ENCODE measurements around the gene RAD51.
"Not testable (repeated sequence)": the region's sequence is repeated elsewhere in the genome, so short reads cannot be mapped to it uniquely, and the experiment has no call there.

The RAD51 gene

GRCh38 chr15:40694688-40695468 is at the start of gene RAD51:
RAD51 (plus strand) TSS chr15:40695174; CDS start chr15:40698759, 3,585 bp downstream.
- peak; percentile 90 for DNase-seq (ENCODE audit: low read depth, low spot score)

GRCh38 chr15:40647523-40647922 is 47.5 kb upstream of the RAD51 start:
- no peak for DNase-seq (ENCODE audit: low read depth, low spot score)

DNA sequence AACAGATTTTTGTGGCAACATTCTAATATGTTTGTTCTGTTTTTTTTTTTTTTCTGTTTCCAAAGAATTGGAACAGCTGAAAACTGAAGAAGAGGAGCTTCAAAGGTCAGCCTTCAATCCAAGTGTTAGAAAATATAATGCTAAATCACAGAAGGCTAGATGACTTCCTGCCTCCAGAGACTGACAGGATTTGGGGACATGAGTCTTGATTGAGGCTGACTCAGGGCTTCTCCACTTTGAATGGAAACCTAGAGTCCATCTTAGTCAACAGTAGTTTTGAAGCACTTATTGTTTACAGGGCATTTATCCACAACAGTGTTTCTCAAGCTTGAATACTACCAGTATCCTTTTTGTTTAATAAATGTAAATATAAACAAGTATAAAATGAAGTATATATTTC is 44.5 kb upstream of the RAD51 start:
- DNase-seq (ENCODE audit: low read depth, low spot score) = no peak

DNA sequence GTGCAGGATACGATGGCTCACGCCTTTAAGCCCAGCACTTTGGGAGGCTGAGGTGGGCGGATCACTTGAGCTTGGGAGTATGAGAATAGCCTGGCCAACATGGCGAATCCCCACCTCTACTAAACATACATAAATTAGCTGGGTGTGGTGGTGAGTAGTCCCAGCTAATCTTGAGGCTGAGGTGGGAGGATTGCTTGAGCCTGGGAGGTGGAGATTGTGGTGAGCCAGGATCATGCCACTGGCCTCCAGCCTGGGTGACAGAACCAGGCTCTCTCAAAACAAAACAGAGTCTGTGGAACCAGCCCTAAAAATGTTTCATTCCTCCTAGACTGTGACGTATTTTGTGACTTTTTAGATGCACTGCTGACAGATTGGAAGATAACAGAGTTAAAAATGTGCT is 34.3 kb upstream of the RAD51 start:
- DNase-seq (ENCODE audit: low read depth, low spot score) = no peak

- DNase-seq (ENCODE audit: low read depth, low spot score) = no peak
These were observed 30.1 kb upstream of the RAD51 start for GRCh38 chr15:40664909-40665308.

DNA sequence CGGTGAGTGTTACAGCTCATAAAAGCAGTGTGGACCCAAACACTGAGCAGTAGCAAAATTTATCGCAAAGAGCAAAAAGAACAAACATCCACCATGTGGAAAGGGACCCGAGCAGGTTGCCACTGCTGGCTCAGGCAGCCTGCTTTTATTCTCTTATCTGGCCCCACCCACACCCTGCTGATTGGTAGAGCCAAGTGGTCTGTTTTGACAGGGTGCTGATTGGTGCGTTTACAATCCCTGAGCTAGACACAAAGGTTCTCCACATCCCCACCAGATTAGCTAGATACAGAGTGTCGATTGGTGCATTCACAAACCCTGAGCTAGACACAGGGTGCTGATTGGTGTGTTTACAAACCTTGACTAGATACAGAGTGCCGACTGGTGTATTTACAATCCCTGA is 18.7 kb upstream of the RAD51 start:
- DNase-seq (ENCODE audit: low read depth, low spot score) = not testable (repeated sequence)

- not testable (repeated sequence) for DNase-seq (ENCODE audit: low read depth, low spot score)
These were observed 18.1 kb upstream of the RAD51 start for GRCh38 chr15:40676906-40677305.

DNA sequence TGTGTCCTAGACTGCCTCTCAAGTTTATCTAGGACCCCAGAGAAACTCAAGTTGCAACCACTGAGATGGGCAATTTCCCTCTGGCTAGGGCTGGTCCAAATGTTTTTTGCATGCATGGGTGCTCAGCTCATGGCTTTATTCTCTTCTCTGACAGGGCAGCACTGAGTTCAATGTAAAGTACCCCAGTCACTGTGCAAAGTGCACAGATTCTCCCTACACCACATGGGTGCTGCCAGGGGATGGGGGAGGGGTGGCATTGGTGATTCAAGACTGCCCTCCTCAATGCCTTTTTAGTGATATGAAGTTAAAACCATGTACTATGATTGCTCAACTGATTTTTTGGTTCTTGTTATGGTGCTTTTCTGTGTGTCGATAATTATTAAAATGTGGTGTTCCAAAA is 14.8 kb upstream of the RAD51 start:
- DNase-seq (ENCODE audit: low read depth, low spot score) = no peak

DNA sequence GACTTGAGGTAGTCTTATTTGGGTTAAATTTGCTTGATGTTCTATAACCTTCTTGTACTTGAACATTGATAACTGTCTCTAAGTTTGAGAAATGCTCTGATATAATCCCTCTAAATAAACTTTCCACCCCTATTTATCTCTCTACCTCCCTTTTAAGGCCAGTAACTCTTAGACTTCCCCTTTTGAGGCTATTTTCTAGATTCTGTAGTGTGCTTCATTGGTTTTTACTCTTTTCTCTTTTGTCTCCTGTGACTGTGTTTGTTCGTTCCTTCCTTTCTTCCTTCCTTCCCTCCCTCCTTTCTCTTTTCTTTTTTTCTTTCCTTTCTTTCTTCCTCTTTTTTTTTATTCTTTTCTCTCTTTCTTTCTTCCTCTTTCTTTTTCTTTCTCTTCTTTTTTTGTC is 14.0 kb upstream of the RAD51 start:
- DNase-seq (ENCODE audit: low read depth, low spot score) = not testable (repeated sequence)

DNA sequence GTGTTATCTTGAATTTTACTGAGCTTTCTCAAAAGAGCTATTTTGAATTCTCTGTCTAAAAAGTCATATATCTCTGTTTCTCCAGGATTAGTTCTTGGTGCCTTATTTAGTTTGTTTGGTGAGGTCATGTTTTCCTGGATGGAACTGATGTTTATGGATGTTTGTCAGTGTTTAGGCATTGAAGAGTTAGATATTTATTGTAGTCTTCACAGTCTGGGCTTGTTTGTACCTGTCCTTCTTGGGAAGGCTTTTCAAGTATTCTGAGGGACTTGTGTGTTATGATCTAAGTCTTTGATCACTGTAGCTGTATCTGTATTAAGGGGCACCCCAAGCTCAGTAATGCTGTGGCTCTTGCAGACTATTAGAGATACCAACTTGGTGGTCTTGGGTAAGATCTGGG is 10.6 kb upstream of the RAD51 start:
- DNase-seq (ENCODE audit: low read depth, low spot score) = no peak

- no peak for DNase-seq (ENCODE audit: low read depth, low spot score)
These were observed 9.6 kb upstream of the RAD51 start for GRCh38 chr15:40685376-40685775.

- DNase-seq (ENCODE audit: low read depth, low spot score) = no peak
These were observed 5.8 kb upstream of the RAD51 start for GRCh38 chr15:40688932-40689799.

GRCh38 chr15:40691737-40692136 is 3.2 kb upstream of the RAD51 start:
- DNase-seq (ENCODE audit: low read depth, low spot score) = no peak

GRCh38 chr15:40693904-40694687 is 878 bp upstream of the RAD51 start:
- no peak for DNase-seq (ENCODE audit: low read depth, low spot score)

- no peak for DNase-seq (ENCODE audit: low read depth, low spot score)
These were observed 506 bp downstream of the RAD51 start for GRCh38 chr15:40695469-40695890.

DNA sequence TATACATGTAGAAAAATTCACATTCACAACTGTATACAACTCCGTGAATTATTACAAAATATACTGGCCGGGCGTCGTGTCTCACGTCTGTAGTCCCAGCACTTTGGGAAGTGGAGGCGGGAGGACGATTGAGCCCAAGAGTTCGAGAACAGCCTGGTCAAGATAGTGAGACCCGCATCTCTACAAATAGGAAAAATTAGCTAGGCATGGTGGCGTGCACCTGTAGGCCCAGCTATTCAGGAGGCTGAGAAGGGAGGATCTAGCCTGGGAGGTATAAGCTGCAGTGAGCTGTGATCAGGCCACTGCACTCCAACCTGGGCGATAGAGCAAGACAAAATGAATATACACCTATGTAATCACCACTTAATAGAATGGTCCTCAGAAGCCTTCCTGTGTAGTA is 1.3 kb downstream of the RAD51 start:
- DNase-seq (ENCODE audit: low read depth, low spot score) = no peak

GRCh38 chr15:40697916-40698315 is 2.9 kb downstream of the RAD51 start:
- no peak for DNase-seq (ENCODE audit: low read depth, low spot score)

DNA sequence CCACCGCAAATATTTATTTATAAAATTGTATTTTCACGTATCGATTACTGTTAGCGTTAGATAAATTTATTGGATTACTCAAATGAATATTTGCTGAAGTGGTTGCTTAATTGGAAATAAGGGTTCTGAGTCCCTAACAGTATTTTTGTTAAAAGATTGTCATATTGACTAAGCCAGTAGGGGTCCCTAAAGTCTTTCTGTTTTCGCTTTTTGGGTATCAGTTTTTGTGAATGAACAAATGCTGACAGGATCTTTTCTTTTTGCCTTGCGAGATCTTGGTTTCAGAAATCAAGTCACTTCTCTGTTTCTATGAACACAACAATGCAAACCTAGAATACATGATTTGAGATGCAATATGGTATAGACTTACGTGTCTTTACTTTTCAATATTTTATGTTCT is 7.1 kb downstream of the RAD51 start:
- no peak for DNase-seq (ENCODE audit: low read depth, low spot score)

GRCh38 chr15:40706121-40706520 is 11.1 kb downstream of the RAD51 start:
- no peak for DNase-seq (ENCODE audit: low read depth, low spot score)

GRCh38 chr15:40714144-40714543 is 19.2 kb downstream of the RAD51 start:
- DNase-seq (ENCODE audit: low read depth, low spot score) = no peak

DNA sequence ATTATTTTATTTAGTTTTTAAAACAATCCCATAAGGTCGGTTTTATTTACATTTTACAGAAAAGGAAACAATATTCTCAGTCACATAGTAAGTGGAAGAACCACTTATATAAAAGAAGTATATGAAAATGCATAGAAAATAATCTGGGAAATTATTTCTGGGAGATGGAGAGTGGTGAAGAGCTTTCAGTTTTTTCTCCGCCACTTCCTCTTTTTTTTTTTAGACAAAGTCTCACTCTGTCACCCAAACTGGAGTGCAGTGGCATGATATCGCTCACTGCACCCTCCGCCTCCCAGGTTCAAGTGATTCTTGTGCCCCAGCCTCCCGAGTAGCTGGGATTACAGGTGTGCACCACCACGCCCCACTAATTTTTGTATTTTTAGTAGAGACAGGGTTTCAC is 21.2 kb downstream of the RAD51 start:
- no peak for DNase-seq (ENCODE audit: low read depth, low spot score)

DNA sequence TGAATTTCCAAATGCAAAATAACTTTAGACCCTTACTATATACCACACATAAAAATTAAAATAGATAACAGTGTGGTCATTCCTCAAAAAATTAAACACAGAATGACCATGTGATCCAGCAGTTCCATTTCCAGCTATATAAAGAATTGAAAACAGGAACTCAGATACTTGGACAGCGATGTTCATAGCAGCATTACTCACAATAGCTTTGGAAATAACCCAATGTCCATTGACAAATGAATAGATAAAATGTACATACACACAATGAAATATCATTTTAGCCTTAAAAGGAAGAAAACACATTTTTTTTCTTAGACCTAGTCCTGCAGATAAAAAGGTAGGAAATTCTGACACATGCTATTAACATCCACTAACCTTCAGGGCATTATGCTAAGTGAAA is 26.7 kb downstream of the RAD51 start:
- no peak for DNase-seq (ENCODE audit: low read depth, low spot score)

Data from smooth muscle cell of the brain vasculature (primary cell).